Measurements from ENCODE around the gene MRPL46.
"Not testable (repeated sequence)": the region's sequence is repeated elsewhere in the genome, so short reads cannot be mapped to it uniquely, and the experiment has no call there.

The MRPL46 gene

DNA sequence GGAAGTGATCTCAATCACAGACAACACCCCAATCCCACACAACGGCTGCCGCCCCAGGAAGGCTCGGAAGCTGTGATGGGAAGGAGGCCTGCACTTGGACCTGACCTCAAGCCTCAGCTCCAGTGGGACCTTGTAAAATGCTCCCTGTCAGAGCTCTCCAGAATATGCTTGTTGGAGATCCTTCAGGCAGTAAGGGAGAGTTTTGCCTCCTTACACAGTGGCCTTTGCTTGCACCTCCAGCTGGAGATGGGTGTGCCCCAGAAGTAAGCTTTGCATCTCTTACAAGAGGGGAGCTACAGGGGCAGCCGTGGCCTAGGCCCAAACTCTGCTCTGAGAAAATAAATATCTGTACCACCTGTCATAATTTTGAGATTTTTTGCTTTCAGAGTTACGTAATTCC lies 10.7 kb upstream of the MRPL46 start:
- no peak for DNase-seq (ENCODE audit: low read depth, low spot score)

- no peak for DNase-seq (ENCODE audit: low read depth, low spot score)
These were observed 9.9 kb upstream of the MRPL46 start for GRCh38 chr15:88477126-88477525.

- no peak for DNase-seq (ENCODE audit: low read depth, low spot score)
These were observed 9.5 kb upstream of the MRPL46 start for GRCh38 chr15:88476635-88477060.

DNA sequence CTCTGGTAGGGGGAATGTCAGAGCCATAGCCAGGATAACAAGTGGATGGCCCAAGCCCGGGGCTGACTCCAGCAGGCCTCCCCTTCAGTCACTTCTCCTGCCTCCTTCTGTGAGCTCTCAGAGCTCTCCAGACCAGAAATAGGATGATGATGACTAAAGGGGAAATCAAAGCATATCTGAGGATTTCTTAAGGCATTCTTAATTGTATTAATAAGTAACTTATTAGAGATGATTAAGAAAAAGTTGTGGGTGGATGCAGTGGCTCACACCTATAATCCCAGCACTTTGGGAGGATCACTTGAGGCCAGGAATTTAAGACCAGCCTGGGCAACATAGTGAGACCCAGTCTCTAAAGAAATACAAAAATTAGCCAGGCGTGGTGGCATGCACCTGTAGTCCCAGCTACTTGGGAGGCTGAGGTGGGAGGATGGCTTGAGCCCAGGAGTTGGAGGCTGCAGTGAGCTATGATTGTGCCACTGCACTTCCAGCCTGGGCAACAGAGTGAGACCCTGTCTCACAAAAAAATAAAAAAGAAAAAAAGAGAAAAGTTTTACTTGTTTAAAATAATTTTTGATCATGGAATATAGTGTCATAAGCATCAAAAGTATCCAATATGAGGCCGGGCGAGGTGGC lies 6.6 kb upstream of the MRPL46 start:
- DNase-seq (ENCODE audit: low read depth, low spot score): not testable (repeated sequence)

DNA sequence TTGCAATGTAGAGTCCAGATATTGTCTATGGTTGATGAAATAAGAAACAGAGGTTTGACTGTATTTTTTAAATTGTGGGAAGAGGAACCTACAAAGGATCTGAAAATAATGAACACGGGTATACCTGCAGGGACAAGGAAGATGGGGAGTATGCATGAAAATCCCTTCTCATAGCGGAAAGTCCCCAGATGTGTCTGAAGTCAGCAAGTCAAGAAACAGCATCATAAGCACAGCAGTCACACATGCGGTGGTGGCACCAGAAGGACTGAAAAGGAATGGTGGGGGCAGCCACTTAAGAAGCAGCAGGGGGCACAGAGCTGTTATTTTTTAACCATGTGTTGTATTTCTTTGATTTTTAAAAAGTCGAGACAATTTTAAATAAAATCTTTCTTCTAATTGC lies 5.0 kb upstream of the MRPL46 start:
- DNase-seq (ENCODE audit: low read depth, low spot score): no peak

DNA sequence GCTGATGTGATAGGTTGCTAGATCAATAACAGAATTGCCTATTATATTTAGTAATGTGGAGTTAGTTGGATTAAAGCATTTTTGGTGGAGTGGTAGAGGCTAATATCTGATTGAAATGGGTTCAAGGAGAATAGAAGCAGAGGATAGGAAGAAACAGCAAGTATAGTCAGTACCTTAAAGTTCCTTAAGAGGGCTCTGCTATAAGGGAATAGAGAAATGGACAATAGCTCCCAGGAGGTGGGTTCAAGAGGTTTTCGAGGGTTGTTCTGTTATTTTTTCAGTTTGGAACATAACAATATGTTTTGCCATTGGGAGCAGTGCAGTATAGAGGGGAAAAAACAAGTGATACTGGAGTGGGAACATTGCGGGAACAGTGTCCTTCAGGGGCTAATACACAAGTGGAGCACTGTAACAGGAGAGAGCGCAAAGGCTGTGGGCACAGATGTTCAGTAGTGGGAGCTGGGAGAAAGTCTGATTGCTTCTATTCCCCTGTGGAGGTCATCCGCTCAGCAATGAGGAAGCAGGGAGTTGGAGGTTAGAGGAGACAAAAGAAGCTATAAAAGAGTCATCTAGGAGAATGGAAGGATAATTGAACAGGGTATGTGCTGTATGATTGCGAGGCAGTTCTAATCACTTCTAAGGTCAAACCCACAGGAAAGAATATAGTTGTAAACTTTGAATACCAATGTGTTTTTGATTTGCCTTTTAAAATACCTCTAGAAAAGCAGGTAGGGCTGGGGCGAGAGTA lies 3.6 kb upstream of the MRPL46 start:
- DNase-seq (ENCODE audit: low read depth, low spot score): no peak

DNA sequence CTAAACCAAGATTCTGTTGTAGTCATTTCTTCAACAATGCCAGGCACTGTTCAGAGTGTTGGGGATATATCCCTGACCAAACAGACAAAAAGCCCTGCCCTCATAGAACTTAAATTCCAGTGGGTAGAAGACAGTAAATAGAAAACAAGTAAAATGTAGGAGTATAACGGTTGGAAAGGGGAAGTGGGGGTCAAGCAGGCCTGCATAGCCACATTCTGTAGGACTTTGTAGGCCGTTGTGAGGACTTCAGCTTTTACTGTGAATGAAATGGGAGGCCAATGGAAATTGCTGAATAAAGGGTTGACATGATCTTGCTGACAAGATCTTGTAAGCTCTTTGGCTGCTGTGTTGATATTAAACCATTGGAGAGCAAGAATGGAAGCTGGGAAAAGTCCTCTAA lies 2.1 kb upstream of the MRPL46 start:
- no peak for DNase-seq (ENCODE audit: low read depth, low spot score)

- DNase-seq (ENCODE audit: low read depth, low spot score): not testable (repeated sequence)
These were observed 1.5 kb upstream of the MRPL46 start for GRCh38 chr15:88468721-88469120.

GRCh38 chr15:88467935-88468528 lies 844 bp upstream of the MRPL46 start:
- no peak for DNase-seq (ENCODE audit: low read depth, low spot score)

- no peak for DNase-seq (ENCODE audit: low read depth, low spot score)
These were observed 1.5 kb downstream of the MRPL46 start for GRCh38 chr15:88465633-88466224.

DNA sequence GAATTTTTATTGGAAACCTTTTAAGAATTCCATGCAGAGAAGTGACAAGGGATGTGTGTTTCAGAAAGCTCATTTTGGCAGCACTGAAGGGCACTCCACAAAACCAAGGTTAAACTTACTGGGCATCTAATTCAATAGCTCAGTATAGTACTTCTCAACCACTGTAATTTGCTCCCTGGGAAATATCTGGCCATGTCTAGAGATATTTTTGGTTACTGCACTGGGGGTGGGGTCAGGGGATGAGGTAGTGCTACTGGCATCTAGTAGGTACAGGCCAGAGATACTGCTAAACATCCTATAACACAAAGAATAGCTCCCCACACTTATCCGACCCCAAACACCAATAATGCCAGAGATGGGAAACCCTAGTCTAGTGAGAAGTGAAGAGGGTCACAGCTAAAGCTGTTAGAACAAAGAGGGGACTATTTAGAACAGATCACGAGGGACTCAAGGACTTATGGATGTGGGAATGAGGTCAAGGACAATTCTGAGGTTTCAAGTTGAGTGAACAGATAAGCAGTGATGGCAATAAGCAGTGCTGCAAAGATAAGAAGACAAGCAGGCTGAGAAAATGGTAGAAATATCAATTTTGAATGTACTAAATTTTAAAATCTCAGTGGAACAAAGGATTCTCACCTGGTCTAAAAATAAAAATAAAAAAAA lies 3.2 kb downstream of the MRPL46 start:
- no peak for DNase-seq (ENCODE audit: low read depth, low spot score)

GRCh38 chr15:88456733-88457132 lies 10.5 kb downstream of the MRPL46 start:
- no peak for DNase-seq (ENCODE audit: low read depth, low spot score)

- no peak for DNase-seq (ENCODE audit: low read depth, low spot score)
These were observed 12.0 kb downstream of the MRPL46 start for GRCh38 chr15:88454867-88455810.

GRCh38 chr15:88454236-88454635 lies 13.0 kb downstream of the MRPL46 start:
- DNase-seq (ENCODE audit: low read depth, low spot score): no peak

GRCh38 chr15:88453651-88454050 lies 13.5 kb downstream of the MRPL46 start:
- no peak for DNase-seq (ENCODE audit: low read depth, low spot score)

DNA sequence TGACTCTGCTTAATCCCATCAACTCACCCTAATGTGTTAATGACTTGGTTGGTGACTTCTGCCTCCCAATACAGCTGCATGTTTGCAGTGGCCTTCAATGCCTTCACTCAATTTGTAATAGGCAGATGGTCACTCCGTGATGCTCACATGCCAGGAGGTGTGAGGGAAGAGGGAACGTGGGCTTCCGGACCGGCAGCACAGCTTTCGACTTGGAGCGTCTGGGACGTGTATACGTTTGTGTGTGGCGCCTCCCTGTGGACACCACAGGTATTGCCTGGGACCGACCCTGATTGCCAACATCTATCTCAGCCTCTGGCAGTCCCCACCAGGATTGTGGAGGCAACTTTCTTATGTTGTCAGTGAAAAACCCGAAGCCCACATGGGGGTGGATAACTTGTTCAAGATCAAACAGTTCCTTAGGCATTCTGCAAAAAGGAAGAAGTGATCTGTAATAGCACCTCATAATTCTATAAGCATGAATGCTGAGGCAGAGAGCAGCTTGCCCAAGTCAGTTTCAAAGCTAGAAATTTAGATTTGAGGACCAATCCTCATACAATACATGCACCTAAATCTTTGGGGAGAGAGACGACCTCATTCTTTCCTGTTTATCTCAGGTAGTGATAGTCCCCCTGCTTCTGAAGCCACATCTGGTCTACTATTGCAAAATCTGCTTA lies 16.9 kb downstream of the MRPL46 start:
- peak; percentile 25 for DNase-seq (ENCODE audit: low read depth, low spot score)

DNA sequence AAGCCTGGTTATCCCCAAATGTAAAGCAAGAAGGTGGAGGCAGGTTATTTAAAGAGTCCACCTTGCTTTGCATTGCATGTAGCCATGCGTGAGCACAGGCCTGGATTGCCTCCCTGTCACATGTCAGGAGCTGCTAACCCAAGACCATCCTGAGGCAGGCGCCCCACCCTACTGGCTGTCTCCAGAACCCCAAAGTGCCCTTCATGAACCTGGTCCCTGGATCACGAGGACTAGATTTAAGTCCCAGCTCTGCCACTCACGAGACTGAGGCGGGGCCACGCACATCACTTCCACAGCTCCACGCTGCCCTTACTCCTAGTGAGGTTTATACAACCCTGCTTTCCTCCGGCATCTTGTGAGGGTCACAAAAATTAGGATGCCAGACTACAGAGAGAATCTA lies 17.6 kb downstream of the MRPL46 start:
- no peak for DNase-seq (ENCODE audit: low read depth, low spot score)

GRCh38 chr15:88448991-88449461 lies 18.2 kb downstream of the MRPL46 start:
- DNase-seq (ENCODE audit: low read depth, low spot score): no peak

DNA sequence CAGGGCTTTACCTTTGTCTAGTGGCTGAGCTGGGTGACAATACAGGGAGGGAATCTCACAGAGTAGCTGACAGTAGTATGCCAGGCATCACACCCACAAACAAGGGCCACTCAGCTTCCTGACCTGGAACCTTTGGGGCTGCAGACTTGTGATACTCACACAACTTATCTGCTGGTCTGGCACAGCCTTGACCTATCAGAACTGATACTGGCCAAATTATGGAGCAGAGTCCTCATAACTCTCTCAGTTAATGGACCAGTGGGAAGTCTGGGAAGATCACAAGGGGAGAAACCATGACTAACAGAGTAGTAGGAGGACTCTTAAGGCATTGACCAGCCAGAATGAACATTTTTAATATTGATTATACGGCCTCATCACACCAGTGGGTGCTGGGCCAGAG lies 19.4 kb downstream of the MRPL46 start:
- no peak for DNase-seq (ENCODE audit: low read depth, low spot score)

GRCh38 chr15:88447206-88447605 lies 20.0 kb downstream of the MRPL46 start:
- no peak for DNase-seq (ENCODE audit: low read depth, low spot score)

Measured in activated naive CD8-positive, alpha-beta T cell treated with anti-CD3 and anti-CD28 coated beads, Interleukin-2, amount 50 U/mL, for 16 hours (primary cell).